H1 (cell line): Measurements from ENCODE around the gene DNAH1. TPM values are rescaled to one million over a fixed set of nuclear protein-coding genes. Genes with fewer than 3 reads are reported as not detected.

ENCODE experiments used
- CTCF ChIA-PET: fragments of 300-600 bp; sonication (Branson Sonifier 250); formaldehyde crosslinking; loops from one replicate; lab custom pipeline; 2021; ENCODE audit not compliant: partially characterized antibody; lab: Charles Lee
- POLR2A ChIA-PET: fragments of 300-600 bp; sonication (Branson Sonifier 250); formaldehyde crosslinking; loops from one replicate; lab custom pipeline; 2021; ENCODE audit warnings: inconsistent platforms; ENCODE audit not compliant: partially characterized antibody; lab: Charles Lee
- DNase-seq, 2 experiments: peaks; one replicate each; pipeline versions ENCODE4 v3.0.0 to v3.0.0-alpha.2; 2010 to 2022; ENCODE audit warnings: low spot score in 2 of 2, low read depth in 1 of 2, mixed read lengths in 1 of 2
- FAIRE-seq: peaks from 2 replicates; lab custom pipeline; 2011; peaks lifted over from hg19 to GRCh38; lab: Jason Lieb, UNC
- H2AFZ ChIP-seq: 2 replicates; pipeline ENCODE4 v1.8.1; 2012; ENCODE audit warnings: low read length, inconsistent platforms
- H2AK5ac ChIP-seq: 2 replicates; pipeline ENCODE4 v1.6.1; 2013; ENCODE audit warnings: low read depth, low read length
- H2BK120ac ChIP-seq: replicated peaks from 2 replicates; pipeline ENCODE3; 2013; ENCODE audit warnings: low read depth, low read length, inconsistent platforms
- H2BK12ac ChIP-seq: 2 replicates; pipeline ENCODE4 v1.6.1; 2013; ENCODE audit warnings: low read depth, low read length
- H2BK15ac ChIP-seq: 2 replicates; pipeline ENCODE4 v1.6.1; 2013; ENCODE audit warnings: low read length
- H2BK20ac ChIP-seq: 2 replicates; pipeline ENCODE4 v1.6.1; 2013; ENCODE audit warnings: low read length
- H2BK5ac ChIP-seq: 2 replicates; pipeline ENCODE4 v1.6.1; 2013; ENCODE audit warnings: low read depth, low read length
- H3K14ac ChIP-seq: 2 replicates; pipeline ENCODE4 v1.6.1; 2013; ENCODE audit warnings: inconsistent platforms; ENCODE audit not compliant: insufficient read length
- H3K18ac ChIP-seq: 2 replicates; pipeline ENCODE4 v1.6.1; 2013; ENCODE audit warnings: low read length; ENCODE audit errors: extremely low read depth
- H3K23ac ChIP-seq: 2 replicates; pipeline ENCODE4 v1.6.1; 2013; ENCODE audit warnings: inconsistent platforms; ENCODE audit not compliant: insufficient read length
- H3K23me2 ChIP-seq: 2 replicates; pipeline ENCODE4 v1.6.1; 2013; ENCODE audit warnings: low read depth, low read length
- H3K27ac ChIP-seq: 2 replicates; pipeline ENCODE4 v1.6.1; 2011; ENCODE audit warnings: low read depth, low read length, inconsistent platforms
- H3K27me3 ChIP-seq, 4 experiments: replicated peaks in 1 of 4; 1 replicate in 1 of 4; 2 replicates in 3 of 4; pipeline versions ENCODE4 v1.6.1 to v1.8.1; 2011 to 2013; ENCODE audit warnings: low read length in 3 of 4, mild to moderate bottlenecking in 3 of 4, inconsistent platforms in 2 of 4, mixed read lengths in 2 of 4, moderate library complexity in 1 of 4; ENCODE audit not compliant: control insufficient read depth in 3 of 4, insufficient read depth in 3 of 4; ENCODE audit errors: extremely low read depth in 1 of 4
- H3K36me3 ChIP-seq, 4 experiments: 2 replicates each; pipeline versions ENCODE4 v1.6.1 to v1.8.1; 2011 to 2013; ENCODE audit warnings: mild to moderate bottlenecking in 4 of 4, low read length in 3 of 4, moderate library complexity in 2 of 4, control low read depth in 1 of 4, inconsistent platforms in 1 of 4; ENCODE audit not compliant: insufficient read depth in 4 of 4, control insufficient read depth in 2 of 4
- H3K4ac ChIP-seq: replicated peaks from 2 replicates; pipeline ENCODE3; 2013; ENCODE audit warnings: low read length, low read depth, mixed read lengths, inconsistent platforms; ENCODE audit not compliant: insufficient read length
- H3K4me1 ChIP-seq, 4 experiments: replicated peaks in 1 of 4; 1 replicate in 1 of 4; 2 replicates in 3 of 4; pipeline versions ENCODE4 v1.6.1 to v1.8.1; 2011 to 2013; ENCODE audit warnings: low read length in 3 of 4, inconsistent platforms in 2 of 4, mixed read lengths in 1 of 4; ENCODE audit not compliant: insufficient read depth in 4 of 4, control insufficient read depth in 3 of 4
- H3K4me2 ChIP-seq, 2 experiments: 2 replicates each; pipeline versions ENCODE4 v1.6.1 to v1.8.1; 2011 to 2013; ENCODE audit warnings: low read depth in 2 of 2, low read length in 2 of 2, control low read depth in 1 of 2, inconsistent platforms in 1 of 2, mild to moderate bottlenecking in 1 of 2; ENCODE audit not compliant: insufficient read depth in 1 of 2
- H3K4me3 ChIP-seq, 4 experiments: fragments of 200-600, 300-600 bp in 1 of 4; sonication (generic), shearing (Covaris generic), sonication (Bioruptor Twin) in 1 of 4; 2 replicates each; pipeline versions ENCODE4 v1.5.1 to v1.8.1; 2011 to 2016; ENCODE audit warnings: low read length in 4 of 4, low read depth in 3 of 4, control low read depth in 2 of 4, inconsistent platforms in 2 of 4, mild to moderate bottlenecking in 2 of 4, mixed read lengths in 1 of 4, moderate library complexity in 1 of 4; ENCODE audit not compliant: insufficient read depth in 2 of 4; ENCODE audit errors: extremely low read depth in 1 of 4
- H3K56ac ChIP-seq: replicated peaks from 2 replicates; pipeline ENCODE3; 2013; ENCODE audit warnings: low read depth, mild to moderate bottlenecking, mixed read lengths, low read length, inconsistent platforms; ENCODE audit not compliant: insufficient read length
- H3K79me1 ChIP-seq: 2 replicates; pipeline ENCODE4 v1.6.1; 2013; ENCODE audit warnings: low read depth, low read length, control low read depth
- H3K79me2 ChIP-seq, 2 experiments: 2 replicates each; pipeline versions ENCODE4 v1.6.1 to v1.8.1; 2012 to 2013; ENCODE audit warnings: low read length in 2 of 2, mild to moderate bottlenecking in 2 of 2, inconsistent platforms in 1 of 2; ENCODE audit not compliant: insufficient read depth in 2 of 2, control insufficient read depth in 1 of 2
- H3K9ac ChIP-seq, 4 experiments: replicated peaks in 1 of 4; 1 replicate in 1 of 4; 2 replicates in 3 of 4; pipeline versions ENCODE4 v1.6.1 to v1.8.1; 2011 to 2013; ENCODE audit warnings: low read depth in 3 of 4, low read length in 3 of 4, control low read depth in 2 of 4, mild to moderate bottlenecking in 2 of 4, moderate library complexity in 2 of 4, inconsistent platforms in 1 of 4; ENCODE audit errors: extremely low read depth in 1 of 4
- H3K9me3 ChIP-seq, 2 experiments: 2 replicates each; pipeline versions ENCODE4 v1.6.1 to v1.8.1; 2012 to 2013; ENCODE audit warnings: mild to moderate bottlenecking in 2 of 2, moderate library complexity in 2 of 2, control low read depth in 1 of 2, inconsistent platforms in 1 of 2, low read depth in 1 of 2, low read length in 1 of 2, mixed read lengths in 1 of 2; ENCODE audit not compliant: insufficient read depth in 2 of 2
- H4K20me1 ChIP-seq, 2 experiments: replicated peaks in 1 of 2; 2 replicates each; pipeline versions ENCODE3 to v1.8.1; 2011 to 2013; ENCODE audit warnings: inconsistent platforms in 2 of 2, low read length in 2 of 2, mild to moderate bottlenecking in 1 of 2; ENCODE audit not compliant: insufficient read depth in 2 of 2, control insufficient read depth in 1 of 2
- H4K5ac ChIP-seq: 2 replicates; pipeline ENCODE4 v1.6.1; 2013; ENCODE audit warnings: low read length, low read depth, mixed read lengths, inconsistent platforms; ENCODE audit not compliant: insufficient read length
- H4K8ac ChIP-seq: 2 replicates; pipeline ENCODE4 v1.8.0; 2013; ENCODE audit warnings: mild to moderate bottlenecking, moderate library complexity, low read length, inconsistent platforms; ENCODE audit not compliant: insufficient read depth; ENCODE audit errors: extremely low read depth
- H4K91ac ChIP-seq: replicated peaks from 2 replicates; pipeline ENCODE3; 2013; ENCODE audit warnings: low read length, mixed read lengths, inconsistent platforms; ENCODE audit not compliant: insufficient read length
- ASH2L ChIP-seq: fragments of 200-600, 300-600 bp; sonication (generic); IDR thresholded peaks from one replicate; pipeline ENCODE4 v1.7.1; 2017; ENCODE audit warnings: low read length
- ATF3 ChIP-seq: IDR thresholded peaks from 2 replicates; pipeline ENCODE4 v1.6.1; 2011; ENCODE audit warnings: low read depth, mild to moderate bottlenecking, low read length; ENCODE audit not compliant: insufficient read depth
- BCL11A ChIP-seq, 2 experiments: IDR thresholded peaks; one replicate each; pipeline ENCODE4 v1.6.1; 2011; ENCODE audit warnings: low read depth in 2 of 2, low read length in 2 of 2, mild to moderate bottlenecking in 2 of 2
- CEBPB ChIP-seq: IDR thresholded peaks from 2 replicates; pipeline ENCODE4 v1.6.1; 2012; ENCODE audit warnings: low read depth, low read length
- CHD1 ChIP-seq: IDR thresholded peaks from 2 replicates; pipeline ENCODE4 v1.6.1; 2012; ENCODE audit warnings: low read depth, low read length, improper control_type of control experiment
- FOSL1 ChIP-seq: IDR thresholded peaks from 2 replicates; pipeline ENCODE4 v1.6.1; 2011; ENCODE audit warnings: mild to moderate bottlenecking, low read depth, low read length, moderate library complexity; ENCODE audit not compliant: insufficient read depth
- HDAC6 ChIP-seq: IDR thresholded peaks from one replicate; pipeline ENCODE4 v1.7.1; 2012; ENCODE audit warnings: low read depth, mild to moderate bottlenecking, inconsistent platforms, low read length, moderate library complexity
- POLR2AphosphoS5 ChIP-seq: IDR thresholded peaks from 2 replicates; pipeline ENCODE4 v1.6.1; 2011; ENCODE audit warnings: low read depth, low read length
- POU5F1 ChIP-seq: IDR thresholded peaks from 2 replicates; pipeline ENCODE4 v1.6.1; 2011; ENCODE audit warnings: low read depth, mild to moderate bottlenecking, low read length, moderate library complexity
- RAD21 ChIP-seq, 2 experiments: IDR thresholded peaks in 1 of 2; conservative IDR thresholded peaks in 1 of 2; 2 replicates each; pipeline ENCODE4 v1.6.1; 2011; ENCODE audit warnings: low read depth in 2 of 2, low read length in 2 of 2, improper control_type of control experiment in 1 of 2, inconsistent platforms in 1 of 2, mild to moderate bottlenecking in 1 of 2, moderate library complexity in 1 of 2
- SIN3A ChIP-seq, 2 experiments: IDR thresholded peaks in 1 of 2; conservative IDR thresholded peaks in 1 of 2; 2 replicates each; pipeline ENCODE4 v1.6.1; 2011 to 2012; ENCODE audit warnings: low read length in 2 of 2, improper control_type of control experiment in 1 of 2, low read depth in 1 of 2, mild to moderate bottlenecking in 1 of 2
- SP2 ChIP-seq: IDR thresholded peaks from 2 replicates; pipeline ENCODE4 v1.6.1; 2012; ENCODE audit warnings: mild to moderate bottlenecking, low read length, inconsistent platforms
- WGBS, 2 experiments: shearing (Covaris generic) in 1 of 2; methylation state at CpG; one replicate each; pipeline versions ENCODE4 v1.1.6 to v1.1.7; 2013 to 2015; ENCODE audit warnings: low lambda C conversion rate in 2 of 2, mixed read lengths in 2 of 2, inconsistent platforms in 1 of 2, low coverage in 1 of 2, missing lambda C conversion rate in 1 of 2; ENCODE audit not compliant: insufficient replicate concordance in 2 of 2, insufficient coverage in 1 of 2, insufficient read length in 1 of 2; ENCODE audit errors: extremely low coverage in 1 of 2, missing lambda C conversion rate in 1 of 2; 5-methylcytosine and 5-hydroxymethylcytosine counted together
- polyA plus RNA-seq, 7 experiments: library from polyadenylated mRNA; depleted of rRNA in 3 of 7; stranded (reverse) in 5 of 7; unstranded in 2 of 7; fragments of >200 nt in 5 of 7; fragments of 200-250 nt in 2 of 7; gene quantifications; 1 replicate in 5 of 7; 2 replicates in 1 of 7; 4 replicates in 1 of 7; pipeline versions ENCODE4 v1.2.1 to v1.2.3, GENCODE V29; 2011 to 2013; ENCODE audit warnings: missing spikeins in 2 of 7, mixed read lengths in 2 of 7
- total RNA-seq: library from RNA; stranded (reverse); fragmentation: NEBNext Ultra II Directional; extraction: Animal tissue kit (Norgen Biotek cat#: 25700); gene quantifications from 2 replicates; pipeline ENCODE4 v1.2.1, GENCODE V29; 2021

DNAH1 gene
- total and polyA plus RNA-seq, 2 of the 8 experiments (the other 6 are each of a cell fraction or from before 2014, with no cell fraction given): 1.0 to 1.5 TPM

GRCh38 chr3:52349611-52350395 is 33.7 kb downstream of the DNAH1 start:
- Histone ChIP-seq H3K18ac (no peak overlapping the region), H3K14ac (no peak overlapping the region), H3K56ac (no peak overlapping the region), H2BK5ac (no peak overlapping the region; the same call in 1 of the 2 replicates), H4K8ac (no peak overlapping the region), H3K36me3 (no peaks in the 10 kb centered on the region), H3K4ac (no peak overlapping the region), H2BK120ac (no peak overlapping the region), H4K5ac (no peak overlapping the region), H3K23me2 (no peaks in the 10 kb centered on the region), H2AFZ (no peak overlapping the region), H3K23ac (no peak overlapping the region), H3K27ac (no peak overlapping the region; the same call in 1 of the 2 replicates), H3K4me1 (no peaks in the 10 kb centered on the region), H3K9ac (no peak overlapping the region), H3K4me2 (no peak overlapping the region), H3K79me2 (no peaks in the 10 kb centered on the region), H3K79me1 (no peaks in the 10 kb centered on the region), H2BK15ac (no peak overlapping the region), H2BK12ac (no peak overlapping the region), H3K9me3 (no peaks in the 10 kb centered on the region), H3K4me3 (no peak overlapping the region), H4K91ac (no peak overlapping the region), H3K27me3 (no peaks in the 10 kb centered on the region; a peak in 1 of 7 replicates), H2AK5ac (no peak overlapping the region), H2BK20ac (no peak overlapping the region), H4K20me1 (no peaks in the 10 kb centered on the region)
- 87% methylated on average over 17 of the region's 19 CpGs; no CpG with 5 or more reads in 1 of the 2 experiments for WGBS, 2 experiments
- no peak for DNase-seq
- ChIA-PET POLR2A (interaction anchor here (0.7 to 1.3 kb wide), 2 partner anchors 14 to 70 kb away, joined by 3 read pairs; no protein-coding TSS in a partner anchor), CTCF (interaction anchor here (0.6 to 10.8 kb wide), 13 partner anchors 9 to 288 kb away, joined by 3 to 99 read pairs (median 6); no protein-coding TSS in a partner anchor)
- FAIRE-seq: no peak
- TF ChIP-seq POU5F1 (no peak), ASH2L (no peak), HDAC6 (no peak), CEBPB (no peak), CHD1 (no peak), POLR2AphosphoS5 (no peak), FOSL1 (no peak), SP2 (no peak), ATF3 (no peak), SIN3A (conservative IDR thresholded peaks at IDR 0.05 in 1 of 2, IDR thresholded peaks at IDR 0.05 in 1 of 2; ENCODE audit: low read depth in 1 of 2, low read length in 2 of 2) (no peak), BCL11A (IDR thresholded peaks at IDR 0.05; ENCODE audit: low read depth in 2 of 2, low read length in 2 of 2) (no peak), RAD21 (IDR thresholded peaks at IDR 0.05 in 1 of 2, conservative IDR thresholded peaks at IDR 0.05 in 1 of 2; ENCODE audit: low read depth in 2 of 2, low read length in 2 of 2) (no peak)
